Activated CD4-positive, alpha-beta T cell treated with anti-CD3 and anti-CD28 coated beads, Interleukin-2, Interleukin-6, amounts not matched to agents 100 ng/mL and 50 ng/mL, durations not matched to agents 16 hours and 8 hours (primary cell): Measurements from ENCODE around the gene HS1BP3.

Source experiments
- DNase-seq: peaks from one replicate; pipeline ENCODE4 v3.0.0-alpha.2; 2020

HS1BP3 gene

DNA sequence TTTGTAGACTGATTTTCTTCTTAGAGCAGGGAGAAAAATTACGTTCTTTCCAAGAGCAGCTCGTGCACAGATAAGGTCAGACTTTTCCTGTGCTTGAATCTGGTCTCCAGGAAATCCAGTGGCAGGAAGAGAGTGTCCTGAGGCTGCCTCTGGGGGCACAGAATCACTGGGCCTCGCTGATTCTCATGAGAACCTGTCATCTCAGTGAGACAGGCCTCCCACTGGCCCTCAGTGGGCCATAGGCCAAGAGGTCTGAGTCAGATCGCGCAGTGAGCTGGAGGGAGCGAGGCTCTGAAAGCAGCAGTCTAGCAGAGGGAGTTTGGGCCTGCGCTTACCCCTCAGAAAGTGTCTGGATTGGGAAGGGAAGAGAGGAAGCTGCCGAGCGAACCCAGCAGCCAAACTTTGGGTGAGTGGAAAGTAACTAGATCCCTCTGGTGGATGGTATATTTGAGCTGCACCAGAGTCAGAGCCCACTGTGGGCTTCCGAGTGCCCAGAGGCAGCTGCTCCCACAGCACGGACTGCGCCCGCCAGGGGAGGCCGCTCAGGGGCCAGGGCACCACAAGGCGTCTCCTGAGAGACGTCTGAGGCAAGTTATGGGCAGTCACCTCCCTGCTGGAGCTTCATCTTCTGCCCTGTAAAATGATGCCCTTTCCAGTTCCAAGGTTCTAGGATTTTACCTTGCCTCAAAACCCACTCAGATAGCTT is 24.2 kb upstream of the HS1BP3 start:
- no peak for DNase-seq

- DNase-seq: no peak
Measured at GRCh38 chr2:20674309-20674965, 23.5 kb upstream of the HS1BP3 start.

DNA sequence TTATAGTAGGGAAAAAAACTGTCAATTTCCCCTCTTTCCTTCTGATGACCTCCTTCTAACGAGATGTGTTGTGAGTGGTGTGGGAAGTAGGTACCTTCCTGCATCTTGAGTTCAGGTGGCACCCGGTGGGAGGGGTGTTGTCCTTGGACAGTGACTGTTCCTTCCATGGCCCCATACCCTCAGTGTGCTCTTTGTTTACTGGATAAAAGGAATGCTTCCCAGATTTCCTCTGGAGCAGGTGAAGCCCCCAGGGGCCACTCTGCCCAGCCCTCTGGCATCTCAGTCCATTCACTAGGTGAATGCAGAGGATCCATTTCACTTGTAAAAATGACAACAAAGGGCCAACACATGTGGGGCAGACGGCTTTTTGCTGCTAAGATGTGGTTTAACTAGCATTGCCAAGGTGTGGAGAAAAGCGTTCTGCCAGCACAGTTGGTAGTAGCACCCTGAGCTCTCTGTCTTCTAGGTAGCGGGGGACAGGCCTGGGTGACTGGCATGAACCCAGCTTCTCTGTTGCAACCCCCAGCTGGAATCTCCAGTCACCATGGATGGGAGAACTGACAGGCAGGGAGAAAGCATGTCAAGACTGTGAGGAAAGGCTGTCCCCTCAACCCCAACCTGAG is 22.9 kb upstream of the HS1BP3 start:
- DNase-seq: no peak

DNA sequence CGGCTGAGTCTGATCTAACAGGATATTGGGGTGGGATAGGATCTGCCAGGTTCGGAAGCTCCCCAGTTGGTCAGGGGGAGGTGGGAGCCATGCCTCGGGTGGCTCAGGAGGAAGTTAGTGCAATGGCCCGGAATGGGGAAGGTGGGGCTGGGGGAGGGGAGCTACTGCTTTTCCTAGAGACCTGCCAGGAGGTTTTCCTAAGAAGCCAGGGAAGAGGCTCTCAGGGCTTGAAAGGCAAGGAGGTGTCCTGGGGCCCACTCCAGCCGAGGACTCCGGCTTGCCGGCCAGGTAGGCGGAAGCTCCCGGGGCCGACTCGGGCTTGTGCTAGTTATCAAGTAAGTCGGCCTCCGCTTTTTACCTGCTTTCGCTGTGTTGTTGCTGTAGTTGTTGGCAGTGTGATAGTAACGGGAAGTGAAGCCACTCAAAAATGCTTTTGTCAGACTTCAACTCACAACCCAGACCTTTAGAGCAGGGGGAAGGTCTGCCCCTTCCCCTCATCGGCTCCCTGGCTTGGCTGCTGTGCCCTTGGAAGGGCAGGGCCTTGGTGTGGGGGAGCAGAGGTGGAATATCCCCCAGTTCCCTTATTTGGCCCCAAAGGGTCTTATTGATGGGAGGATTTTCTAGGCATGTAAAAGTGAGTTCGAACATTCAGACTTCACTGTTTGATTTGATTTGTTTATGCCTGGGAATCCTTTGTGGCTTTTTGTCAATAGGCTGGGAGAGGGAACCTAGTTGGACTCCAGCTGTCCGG is 21.5 kb upstream of the HS1BP3 start:
- DNase-seq: no peak

GRCh38 chr2:20671736-20672080 is 20.8 kb upstream of the HS1BP3 start:
- DNase-seq: no peak

DNA sequence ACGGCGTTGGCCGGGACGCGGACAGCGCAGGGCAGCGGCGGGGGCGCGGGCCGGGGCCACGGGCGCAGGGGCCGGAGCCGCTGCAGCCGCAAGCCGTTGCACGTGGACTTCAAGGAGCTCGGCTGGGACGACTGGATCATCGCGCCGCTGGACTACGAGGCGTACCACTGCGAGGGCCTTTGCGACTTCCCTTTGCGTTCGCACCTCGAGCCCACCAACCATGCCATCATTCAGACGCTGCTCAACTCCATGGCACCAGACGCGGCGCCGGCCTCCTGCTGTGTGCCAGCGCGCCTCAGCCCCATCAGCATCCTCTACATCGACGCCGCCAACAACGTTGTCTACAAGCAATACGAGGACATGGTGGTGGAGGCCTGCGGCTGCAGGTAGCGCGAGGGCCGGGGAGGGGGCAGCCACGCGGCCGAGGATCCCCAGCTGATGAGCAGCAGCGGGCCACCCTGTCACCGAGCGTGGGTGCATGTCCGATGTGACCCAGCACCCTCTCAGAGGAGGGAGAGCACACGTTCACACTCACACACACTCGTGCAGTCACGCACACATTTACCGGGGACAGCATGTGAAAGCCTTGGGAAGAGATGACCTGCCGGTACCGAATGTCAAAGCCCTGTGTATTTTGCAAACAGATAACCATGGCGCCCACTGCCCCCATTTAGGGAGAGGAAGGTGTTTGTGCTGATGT is 20.3 kb upstream of the HS1BP3 start:
- DNase-seq: no peak

- DNase-seq: no peak
Measured at GRCh38 chr2:20670315-20671035, 19.6 kb upstream of the HS1BP3 start.

DNA sequence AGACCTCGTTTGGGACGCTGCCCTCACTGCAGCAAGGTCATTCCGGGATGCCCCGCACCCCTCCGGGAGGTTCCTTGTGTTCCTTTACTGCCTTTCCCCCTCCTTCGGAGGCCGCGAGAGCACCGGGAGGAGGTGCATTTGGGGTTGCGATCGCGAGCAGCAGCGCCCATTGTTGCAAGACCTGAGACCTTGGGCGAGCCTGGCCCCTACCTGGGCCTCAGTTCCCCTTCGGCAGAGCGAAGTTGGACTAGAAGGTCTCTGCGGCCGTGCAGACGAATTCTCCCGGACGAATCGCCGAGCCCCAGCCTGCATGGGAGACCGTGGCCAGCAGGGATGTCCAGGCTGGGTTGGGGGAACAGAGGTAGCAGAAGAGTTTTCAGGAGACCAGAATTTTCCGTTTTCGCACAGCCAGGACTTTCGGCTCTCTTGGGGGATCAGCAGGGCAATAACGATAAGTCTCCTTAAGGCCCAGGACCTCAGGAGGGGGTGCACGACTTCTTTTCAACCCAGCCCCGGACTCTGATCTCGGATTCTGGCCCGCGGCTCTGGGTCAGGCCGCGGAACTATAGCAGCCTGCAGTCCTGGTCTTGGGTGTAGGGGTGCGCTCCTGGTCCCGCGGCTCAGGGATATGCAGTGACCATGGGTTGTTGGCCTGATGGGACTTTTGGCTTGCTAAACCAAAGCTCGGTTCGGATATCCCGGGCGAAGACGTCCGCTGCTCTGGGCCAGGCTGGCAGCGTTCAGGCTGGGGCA is 18.8 kb upstream of the HS1BP3 start:
- DNase-seq: no peak

DNA sequence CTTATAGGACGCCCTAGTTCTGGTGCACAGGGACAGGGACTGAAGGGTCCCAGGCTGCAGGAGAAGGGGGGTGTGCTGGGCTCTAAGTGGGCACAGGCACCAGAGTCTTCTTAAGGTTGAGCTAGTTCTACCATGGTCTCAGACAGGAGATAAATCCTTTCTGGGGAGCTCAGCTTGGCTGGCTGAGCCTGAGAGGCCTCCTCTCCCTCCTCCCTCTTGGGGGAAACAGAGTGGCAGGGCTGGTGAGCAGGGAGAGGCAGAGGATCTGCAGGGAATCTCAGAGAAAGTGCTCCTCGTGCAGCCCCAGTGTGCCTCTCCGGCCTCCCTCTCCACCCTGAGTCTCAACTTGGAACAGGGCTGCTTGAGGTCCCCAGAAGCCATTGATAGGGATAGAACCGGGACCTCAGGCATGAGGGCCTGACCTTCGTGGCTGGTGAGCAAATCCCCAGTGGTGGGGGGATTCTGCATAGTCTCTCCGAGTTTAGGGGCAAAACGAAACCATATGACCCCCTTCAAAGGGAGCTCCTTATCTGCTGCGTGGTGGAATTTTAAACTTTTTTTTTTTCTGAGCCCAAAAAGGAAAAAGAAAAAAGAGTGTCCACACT is 18.1 kb upstream of the HS1BP3 start:
- DNase-seq: no peak

DNA sequence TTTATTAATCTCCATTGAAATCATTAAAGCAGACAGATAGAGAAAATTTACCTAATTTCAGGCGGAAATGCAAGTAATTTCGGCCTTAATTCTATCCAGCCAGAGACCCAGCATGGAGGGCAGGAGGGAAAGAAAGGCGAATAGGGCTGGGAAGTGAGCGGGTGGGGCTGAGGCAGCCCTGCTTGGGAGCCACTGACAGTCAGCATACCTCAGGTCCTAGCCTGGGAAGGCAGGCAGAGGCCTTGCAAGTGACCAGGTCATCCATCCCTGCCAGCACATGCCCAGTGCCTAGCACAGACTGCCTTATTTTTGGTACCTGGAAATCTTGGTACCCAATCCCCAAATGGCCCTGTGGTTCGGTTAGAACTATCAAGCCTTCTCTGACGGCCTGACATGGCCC is 17.6 kb upstream of the HS1BP3 start:
- DNase-seq: no peak

DNA sequence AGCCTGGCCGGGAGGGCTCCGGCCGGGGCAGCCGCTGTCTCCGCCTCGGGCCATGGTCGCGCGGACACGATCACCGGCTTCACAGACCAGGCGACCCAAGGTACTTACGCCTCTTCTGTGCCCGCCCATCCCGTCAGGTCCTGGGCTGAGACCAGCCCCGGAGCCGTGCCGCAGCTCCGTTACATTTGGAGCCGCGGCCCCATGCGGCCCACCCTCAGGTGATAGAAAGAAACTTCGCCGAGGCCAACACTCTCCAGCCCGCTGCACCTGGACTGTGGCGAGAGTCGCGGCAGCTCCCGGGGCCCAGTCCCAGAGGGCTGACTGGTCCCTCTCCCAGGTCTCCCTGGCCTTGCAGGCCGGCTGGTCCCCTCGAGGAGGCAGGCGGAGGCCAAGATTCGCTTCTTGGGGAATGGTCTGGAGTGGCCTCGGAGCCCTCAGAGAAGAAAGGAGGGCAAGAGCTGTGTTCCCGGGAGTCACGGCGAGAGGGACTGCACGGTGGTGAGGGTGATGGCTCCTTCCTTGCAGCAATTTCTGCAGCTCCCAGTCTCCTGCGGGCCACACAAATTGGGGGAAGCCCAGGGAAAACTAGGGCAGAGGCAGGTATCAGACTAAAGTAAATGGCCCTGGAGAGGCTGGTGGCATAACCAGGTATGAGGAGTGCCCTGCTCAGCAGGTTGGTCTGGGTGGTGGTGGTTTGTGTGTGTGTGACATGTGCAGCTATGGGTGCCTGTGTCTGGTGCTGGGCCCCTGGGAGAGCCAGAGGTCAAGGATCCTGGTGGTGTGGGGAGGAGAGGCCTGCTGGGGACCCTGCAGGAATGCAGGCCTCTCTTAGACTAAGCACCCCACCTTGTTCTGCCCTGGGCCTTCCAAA is 16.9 kb upstream of the HS1BP3 start:
- DNase-seq: no peak

GRCh38 chr2:20667151-20667530 is 16.2 kb upstream of the HS1BP3 start:
- no peak for DNase-seq

GRCh38 chr2:20666304-20667150 is 15.6 kb upstream of the HS1BP3 start, which contains the start of gene GDF7:
Gene GDF7 (plus strand): TSS chr2:20667144. CDS start chr2:20667240, 96 bp downstream.
- no peak for DNase-seq

- no peak for DNase-seq
Measured at GRCh38 chr2:20666005-20666303, 15.1 kb upstream of the HS1BP3 start.

GRCh38 chr2:20665243-20666004 is 14.5 kb upstream of the HS1BP3 start:
- DNase-seq: no peak

- no peak for DNase-seq
Measured at GRCh38 chr2:20664431-20665242, 13.7 kb upstream of the HS1BP3 start.

DNA sequence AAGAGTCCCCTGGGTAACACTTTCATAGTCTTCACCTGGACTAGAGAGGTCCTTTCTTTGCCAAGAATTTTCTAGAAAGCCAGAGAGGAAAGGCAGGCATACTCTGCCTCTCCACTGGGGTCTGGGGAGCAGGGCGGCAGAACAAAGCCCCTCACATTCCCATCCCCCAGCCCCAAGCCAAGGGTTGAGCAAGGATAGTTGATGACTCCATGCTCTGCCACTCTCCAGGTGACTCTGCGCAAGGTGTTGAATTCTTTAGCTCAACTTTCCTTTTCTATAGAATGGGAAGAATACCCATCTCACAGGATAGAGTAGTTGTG is 13.1 kb upstream of the HS1BP3 start:
- DNase-seq: no peak
